Vagina (tissue), 2 donors: ENCODE data around the gene C17orf107. TPM values are rescaled to one million over a fixed set of nuclear protein-coding genes. Genes with fewer than 3 reads are reported as not detected.
"Not testable (repeated sequence)": the region's sequence is repeated elsewhere in the genome, so short reads cannot be mapped to it uniquely, and the experiment has no call there.

Experiments used
- DNase-seq, 2 donors: peaks; one replicate each; pipeline ENCODE4 v3.0.0-alpha.2; 2017; ENCODE audit errors: extremely low spot score in 2 of 2
- H3K27ac ChIP-seq: fragments of 200-600 bp; sonication (generic); one replicate; pipeline ENCODE4 v1.5.1; 2019
- H3K27me3 ChIP-seq: fragments of 200-600 bp; sonication (generic); one replicate; pipeline ENCODE4 v1.5.1; 2019
- H3K36me3 ChIP-seq, 2 donors: fragments of 200-600 bp; sonication (generic); one replicate each; pipeline ENCODE4 v1.5.1; 2017 to 2019
- H3K4me1 ChIP-seq: fragments of 200-600 bp; sonication (generic); one replicate; pipeline ENCODE4 v1.5.1; 2019
- H3K4me3 ChIP-seq, 2 donors: fragments of 200-600 bp; sonication (generic); 1 replicate in 1 of 2; 2 replicates in 1 of 2; pipeline ENCODE4 v1.5.1; 2016 to 2019
- H3K9me3 ChIP-seq: fragments of 200-600 bp; sonication (generic); one replicate; pipeline ENCODE4 v1.5.1; 2019
- POLR2A ChIP-seq, 2 donors: fragments of 450-650 bp; IDR thresholded peaks; one replicate each; pipeline ENCODE4 v1.6.1; 2017; ENCODE audit warnings: antibody characterized with exemption in 2 of 2, mild to moderate bottlenecking in 2 of 2, moderate library complexity in 2 of 2
- POLR2AphosphoS5 ChIP-seq, 2 donors: sonication (generic); formaldehyde crosslinking; IDR thresholded peaks; one replicate each; pipeline ENCODE4 v1.9.0; 2017; ENCODE audit warnings: antibody characterized with exemption in 2 of 2, mild to moderate bottlenecking in 2 of 2, low read depth in 1 of 2; ENCODE audit not compliant: insufficient read depth in 1 of 2
- intact Hi-C: fragments of 100-400 bp; cut with DNase I; formaldehyde crosslinking; loops from one replicate; pipeline ENCODE4 v1.15.1; 2023
- total RNA-seq: library from RNA; depleted of rRNA; stranded (reverse); fragments of >200 nt; gene quantifications from one replicate; pipeline ENCODE4 v1.2.3, GENCODE V29; 2016
- TF ChIP-seq, protein P1 (sequence below), 3 experiments: fragments of 450-650 bp in 2 of 3; fragments of 200-600 bp in 1 of 3; sonication (generic) in 1 of 3; IDR thresholded peaks; one replicate each; pipeline ENCODE4 v1.5.1; 2017 to 2019; ENCODE audit warnings: antibody characterized with exemption in 3 of 3, mild to moderate bottlenecking in 2 of 3, moderate library complexity in 2 of 3

C17orf107 gene
- total RNA-seq, 1 donor from 2014 or later, result 1.7 TPM

DNA sequence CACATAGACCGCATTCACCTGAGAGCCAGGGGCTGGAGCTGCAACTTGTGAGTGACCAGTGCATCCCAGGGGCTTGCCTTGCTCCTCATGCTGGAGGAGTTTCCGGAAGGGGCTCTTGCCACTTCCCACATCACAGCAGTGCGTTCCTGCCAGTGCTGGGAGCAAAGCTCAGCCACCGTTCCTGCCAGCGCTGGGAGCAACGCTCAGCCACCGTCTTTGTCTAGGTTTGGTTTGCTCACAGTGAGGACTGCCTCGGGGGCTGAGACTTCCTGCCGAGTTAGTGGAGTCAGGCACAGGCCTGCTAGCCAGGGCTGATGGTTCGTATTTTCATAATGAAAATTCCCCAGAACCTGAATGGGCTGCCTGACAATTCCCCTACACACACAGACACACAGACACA, 9.0 kb downstream of the C17orf107 start:
- Histone ChIP-seq H3K36me3 (no peaks in the 10 kb centered on the region), H3K9me3 (no peaks in the 10 kb centered on the region), H3K4me1 (peaks cover 21% of the 10 kb centered on the region), H3K4me3 (no peak overlapping the region), H3K27ac (peak overlapping the region; percentile 69), H3K27me3 (no peaks in the 10 kb centered on the region)
- TF ChIP-seq, protein P1, sequence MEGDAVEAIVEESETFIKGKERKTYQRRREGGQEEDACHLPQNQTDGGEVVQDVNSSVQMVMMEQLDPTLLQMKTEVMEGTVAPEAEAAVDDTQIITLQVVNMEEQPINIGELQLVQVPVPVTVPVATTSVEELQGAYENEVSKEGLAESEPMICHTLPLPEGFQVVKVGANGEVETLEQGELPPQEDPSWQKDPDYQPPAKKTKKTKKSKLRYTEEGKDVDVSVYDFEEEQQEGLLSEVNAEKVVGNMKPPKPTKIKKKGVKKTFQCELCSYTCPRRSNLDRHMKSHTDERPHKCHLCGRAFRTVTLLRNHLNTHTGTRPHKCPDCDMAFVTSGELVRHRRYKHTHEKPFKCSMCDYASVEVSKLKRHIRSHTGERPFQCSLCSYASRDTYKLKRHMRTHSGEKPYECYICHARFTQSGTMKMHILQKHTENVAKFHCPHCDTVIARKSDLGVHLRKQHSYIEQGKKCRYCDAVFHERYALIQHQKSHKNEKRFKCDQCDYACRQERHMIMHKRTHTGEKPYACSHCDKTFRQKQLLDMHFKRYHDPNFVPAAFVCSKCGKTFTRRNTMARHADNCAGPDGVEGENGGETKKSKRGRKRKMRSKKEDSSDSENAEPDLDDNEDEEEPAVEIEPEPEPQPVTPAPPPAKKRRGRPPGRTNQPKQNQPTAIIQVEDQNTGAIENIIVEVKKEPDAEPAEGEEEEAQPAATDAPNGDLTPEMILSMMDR (IDR thresholded peaks at IDR 0.05), result no peak
- TF ChIP-seq POLR2A (IDR thresholded peaks at IDR 0.05), result no peak
- intact Hi-C loops, result loop anchor here (5.0 to 10.0 kb wide), 2 partner anchors 74 to 156 kb away; no protein-coding TSS in a partner anchor
- DNase-seq, result no peak

DNA sequence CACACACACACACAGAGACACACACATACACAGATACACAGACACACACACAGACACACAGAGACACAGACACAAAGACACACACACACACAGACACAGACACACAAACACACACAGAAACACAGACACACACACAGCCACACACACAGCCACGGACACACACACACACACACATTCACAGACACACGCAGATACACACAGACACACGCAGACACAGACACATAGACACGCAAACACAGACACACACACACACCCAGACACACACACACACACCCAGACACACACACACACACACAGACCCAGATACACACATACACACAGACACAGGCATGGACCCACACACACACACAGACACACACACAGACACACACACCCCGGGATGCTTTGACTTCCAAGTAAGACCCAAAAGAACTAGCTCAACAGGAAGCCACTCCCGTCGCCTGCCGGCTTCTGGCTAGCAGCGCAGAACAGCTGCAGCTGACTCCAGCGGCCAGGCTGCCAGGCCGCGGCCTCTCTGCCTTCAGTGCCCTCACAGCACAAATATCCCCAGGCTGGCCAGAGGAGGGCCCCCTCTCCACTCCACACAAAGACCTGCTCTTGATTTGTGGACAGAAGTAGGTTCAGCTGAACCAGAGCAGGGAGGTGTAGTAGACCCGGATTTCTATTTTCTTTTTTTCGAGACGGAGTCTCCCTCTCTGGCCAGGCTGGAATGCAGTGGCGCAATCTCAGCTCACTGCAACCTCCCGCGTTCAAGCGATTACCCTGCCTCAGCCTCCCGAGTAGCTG, 9.6 kb downstream of the C17orf107 start:
- DNase-seq, result no peak
- H3K36me3 ChIP-seq, result no peaks in the 10 kb centered on the region
- intact Hi-C loops, result loop anchor here (5.0 to 10.0 kb wide), 2 partner anchors 73 to 156 kb away; no protein-coding TSS in a partner anchor
- no peak overlapping the region for H3K4me3 ChIP-seq
- H3K27me3 ChIP-seq, result no peaks in the 10 kb centered on the region
- H3K27ac ChIP-seq, result peak overlapping the region; percentile 69
- no peaks in the 10 kb centered on the region for H3K9me3 ChIP-seq
- TF ChIP-seq POLR2A (IDR thresholded peaks at IDR 0.05) (no peak), POLR2AphosphoS5 (IDR thresholded peaks at IDR 0.05; ENCODE audit: insufficient read depth in 1 of 2, low read depth in 1 of 2) (peak; percentile 54 to 63)
- TF ChIP-seq, protein P1 (IDR thresholded peaks at IDR 0.05), result peak; percentile 24 to 71 (median 36)
- peaks cover 18% of the 10 kb centered on the region for H3K4me1 ChIP-seq

DNA sequence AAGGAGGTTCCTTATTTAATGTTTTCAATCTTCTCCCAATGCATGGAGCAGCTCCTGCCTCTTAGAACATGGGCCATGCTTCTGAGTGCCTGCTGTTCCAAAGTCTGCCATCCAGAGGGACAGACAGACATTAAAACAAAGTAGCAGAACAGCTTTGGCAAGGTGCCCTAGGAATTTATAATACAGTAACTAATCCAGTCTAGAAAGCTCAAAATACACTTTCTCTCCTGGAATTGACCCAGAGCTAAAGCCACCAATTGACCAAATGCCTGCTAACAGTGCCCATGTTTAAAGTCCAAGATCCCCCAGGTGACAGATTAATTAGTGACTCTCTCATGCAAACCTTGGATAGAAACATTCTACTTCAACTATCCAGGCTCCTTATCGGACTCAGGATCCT, 14.7 kb downstream of the C17orf107 start:
- Histone ChIP-seq H3K9me3 (no peaks in the 10 kb centered on the region), H3K27me3 (no peaks in the 10 kb centered on the region), H3K4me3 (no peak overlapping the region), H3K4me1 (peaks cover 8% of the 10 kb centered on the region), H3K27ac (no peak overlapping the region), H3K36me3 (no peaks in the 10 kb centered on the region)
- DNase-seq, result no peak
- TF ChIP-seq, protein P1 (IDR thresholded peaks at IDR 0.05), result no peak
- no peak for TF ChIP-seq POLR2AphosphoS5 (IDR thresholded peaks at IDR 0.05; ENCODE audit: insufficient read depth in 1 of 2, low read depth in 1 of 2)
- no peak for TF ChIP-seq POLR2A (IDR thresholded peaks at IDR 0.05)
- intact Hi-C loops, result no loop called here

DNA sequence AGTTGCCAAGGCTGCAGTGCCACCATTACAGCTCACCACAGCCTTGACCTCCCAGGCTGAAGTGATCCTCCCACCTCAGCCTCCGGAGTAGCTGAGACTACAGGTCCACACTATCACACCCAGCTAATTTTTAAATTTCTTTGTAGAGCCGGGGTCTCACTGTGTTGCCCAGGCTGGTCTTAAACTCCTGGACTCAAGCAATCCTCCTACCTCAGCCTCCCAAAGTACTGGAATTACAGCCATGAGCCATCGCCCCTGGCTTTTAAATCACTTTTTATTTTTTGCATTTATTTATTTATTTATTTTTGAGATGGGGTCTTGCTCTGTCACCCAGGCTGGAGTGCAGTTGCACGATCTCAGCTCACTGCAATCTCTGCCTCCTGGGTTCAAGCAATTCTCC, 15.2 kb downstream of the C17orf107 start:
- intact Hi-C loops, DNase-seq, H3K27me3 ChIP-seq, H3K36me3 ChIP-seq, H3K4me1 ChIP-seq, H3K27ac ChIP-seq, H3K4me3 ChIP-seq, H3K9me3 ChIP-seq: not testable (repeated sequence)

DNA sequence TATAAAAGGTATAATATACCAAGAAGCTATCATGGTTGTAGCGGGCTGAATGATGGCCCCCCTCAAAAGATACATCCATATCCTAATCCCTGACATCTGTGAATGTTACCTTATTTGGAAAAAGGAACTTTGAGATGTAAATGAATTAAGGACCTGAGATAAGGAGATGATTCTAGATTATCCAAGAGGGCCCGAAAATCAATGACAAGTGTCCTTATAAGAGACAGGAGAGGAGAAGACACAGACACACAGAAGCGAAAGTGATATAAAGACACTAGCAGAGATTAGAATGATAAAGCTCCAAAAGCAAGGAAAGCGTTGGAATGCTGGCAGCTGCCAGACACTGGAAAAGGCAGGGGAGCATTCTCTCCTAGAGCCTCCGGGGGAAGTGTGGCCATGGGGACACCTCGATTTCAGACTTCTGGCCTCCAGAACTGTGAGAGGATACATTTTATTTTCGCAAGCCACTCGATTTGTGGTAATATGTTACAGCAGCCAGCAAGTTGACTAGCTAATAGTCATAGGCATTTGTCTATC, 20.2 kb downstream of the C17orf107 start:
- TF ChIP-seq POLR2AphosphoS5 (IDR thresholded peaks at IDR 0.05; ENCODE audit: insufficient read depth in 1 of 2, low read depth in 1 of 2) (no peak), POLR2A (IDR thresholded peaks at IDR 0.05) (no peak)
- TF ChIP-seq, protein P1 (IDR thresholded peaks at IDR 0.05), result no peak
- no peaks in the 10 kb centered on the region for H3K9me3 ChIP-seq
- DNase-seq, result no peak
- no peaks in the 10 kb centered on the region for H3K36me3 ChIP-seq
- no peaks in the 10 kb centered on the region for H3K27me3 ChIP-seq
- no peak overlapping the region for H3K27ac ChIP-seq
- no peak overlapping the region for H3K4me3 ChIP-seq
- intact Hi-C loops, result no loop called here
- H3K4me1 ChIP-seq, result no peaks in the 10 kb centered on the region
